HepG2 (cell line): ENCODE data around the gene RAPGEFL1. TPM values are rescaled to one million over a fixed set of nuclear protein-coding genes. Genes with fewer than 3 reads are reported as not detected.

Experiments used
- AKAP8 ChIP-seq: sonication (generic); formaldehyde crosslinking; IDR thresholded peaks from 2 replicates; pipeline ENCODE4 v1.5.1; 2020; ENCODE audit warnings: mild to moderate bottlenecking, missing genetic modification reagents
- BRD4 ChIP-seq: sonication (generic); formaldehyde crosslinking; IDR thresholded peaks from 2 replicates; pipeline ENCODE4 v1.4.0; 2020; ENCODE audit warnings: missing genetic modification reagents
- E2F1 ChIP-seq: sonication (generic); formaldehyde crosslinking; IDR thresholded peaks from 2 replicates; pipeline ENCODE4 v1.5.0; 2020; ENCODE audit warnings: missing genetic modification reagents
- FOXK2 ChIP-seq: fragments of 450-650 bp; IDR thresholded peaks from 2 replicates; pipeline ENCODE4 v1.6.1; 2016
- GMEB2 ChIP-seq: IDR thresholded peaks from 2 replicates; pipeline ENCODE4 v1.6.1; 2016; ENCODE audit warnings: missing biosample characterization, missing genetic modification reagents, low read depth
- HES4 ChIP-seq: sonication (generic); formaldehyde crosslinking; IDR thresholded peaks from 2 replicates; pipeline ENCODE4 v1.9.0; 2021; ENCODE audit warnings: mild to moderate bottlenecking, missing genetic modification reagents, borderline replicate concordance
- JDP2 ChIP-seq: sonication (generic); formaldehyde crosslinking; IDR thresholded peaks from 2 replicates; pipeline ENCODE4 v1.8.1; 2022; ENCODE audit warnings: missing genetic modification reagents, borderline replicate concordance
- KLF12 ChIP-seq: sonication (generic); formaldehyde crosslinking; IDR thresholded peaks from 2 replicates; pipeline ENCODE4 v1.4.0; 2020; ENCODE audit warnings: missing genetic modification reagents, borderline replicate concordance
- KMT2A ChIP-seq: sonication (generic); formaldehyde crosslinking; IDR thresholded peaks from 2 replicates; pipeline ENCODE4 v1.4.0; 2020; ENCODE audit warnings: missing genetic modification reagents
- MYC ChIP-seq: sonication (generic); formaldehyde crosslinking; IDR thresholded peaks from 2 replicates; pipeline ENCODE4 v1.9.0; 2021; ENCODE audit warnings: missing genetic modification reagents, borderline replicate concordance
- NR0B2 ChIP-seq: sonication (generic); formaldehyde crosslinking; IDR thresholded peaks from 2 replicates; pipeline ENCODE4 v1.4.0; 2020; ENCODE audit warnings: mild to moderate bottlenecking, missing genetic modification reagents
- NR2C2 ChIP-seq: sonication (generic); formaldehyde crosslinking; IDR thresholded peaks from 2 replicates; pipeline ENCODE4 v1.4.0; 2020; ENCODE audit warnings: missing genetic modification reagents, mild to moderate bottlenecking, moderate library complexity, borderline replicate concordance
- SKIL ChIP-seq: sonication (generic); formaldehyde crosslinking; IDR thresholded peaks from 2 replicates; pipeline ENCODE4 v1.8.0; 2022; ENCODE audit warnings: missing genetic modification reagents, mild to moderate bottlenecking, moderate library complexity, borderline replicate concordance
- ZBTB33 ChIP-seq: sonication (generic); formaldehyde crosslinking; IDR thresholded peaks from 2 replicates; pipeline ENCODE4 v1.4.0; 2020; ENCODE audit warnings: missing genetic modification reagents
- ZKSCAN5 ChIP-seq: sonication (generic); formaldehyde crosslinking; IDR thresholded peaks from 2 replicates; pipeline ENCODE4 v1.5.1; 2020; ENCODE audit warnings: mild to moderate bottlenecking, missing genetic modification reagents
- ZNF232 ChIP-seq: sonication (generic); formaldehyde crosslinking; IDR thresholded peaks from 2 replicates; pipeline ENCODE4 v1.4.0; 2020; ENCODE audit warnings: missing genetic modification reagents, borderline replicate concordance
- ZNF558 ChIP-seq: sonication (generic); formaldehyde crosslinking; IDR thresholded peaks from 2 replicates; pipeline ENCODE4 v1.9.0; 2022; ENCODE audit warnings: mild to moderate bottlenecking, missing genetic modification reagents, borderline replicate concordance
- ZNF710 ChIP-seq: sonication (generic); formaldehyde crosslinking; IDR thresholded peaks from 2 replicates; pipeline ENCODE4 v1.5.0; 2020; ENCODE audit warnings: mild to moderate bottlenecking, missing genetic modification reagents, borderline replicate concordance
- polyA plus RNA-seq, 8 experiments: library from polyadenylated mRNA; depleted of rRNA in 3 of 8; stranded (reverse) in 7 of 8; unstranded in 1 of 8; fragments of >200 nt; fragmentation: Illumina TruSeq in 4 of 8; extraction: Trizol in 4 of 8; gene quantifications; 2 replicates each; pipeline versions ENCODE4 v1.2.1 to v1.2.3, GENCODE V29; 2011 to 2016; ENCODE audit warnings: low read depth in 4 of 8, missing spikeins in 1 of 8, mixed read lengths in 1 of 8; ENCODE audit not compliant: insufficient read depth in 1 of 8
- total RNA-seq, 5 experiments: library from RNA; depleted of rRNA; stranded (reverse); fragments of >200 nt; fragmentation: Illumina TruSeq; extraction: Trizol; gene quantifications; 2 replicates each; pipeline ENCODE4 v1.2.3, GENCODE V29; 2016; ENCODE audit warnings: low read depth in 1 of 5

The RAPGEFL1 gene
- total and polyA plus RNA-seq, 2 of the 13 experiments (the other 11 are each of a cell fraction or from before 2014, with no cell fraction given) = 4.5 to 7.8 TPM

GRCh38 chr17:40173091-40173777 lies 4.0 kb upstream of the RAPGEFL1 start (continued):
- TF ChIP-seq GMEB2 (CRISPR knock-in tag) = no peak
- TF ChIP-seq KMT2A = no peak
- TF ChIP-seq ZNF232 (CRISPR knock-in tag) = 0 out of 2 replicates have a peak, but pooled peaks have one; percentile 51
- 0 out of 2 replicates have a peak, but pooled peaks have one; percentile 32 for TF ChIP-seq KLF12 (CRISPR knock-in tag)
- no peak for TF ChIP-seq E2F1 (CRISPR knock-in tag)
- no peak for TF ChIP-seq NR0B2 (CRISPR knock-in tag)
- peak; percentile 56; the same call in 1 of the 2 replicates for TF ChIP-seq SKIL (CRISPR knock-in tag)
- TF ChIP-seq JDP2 (CRISPR knock-in tag) = no peak
- no peak for TF ChIP-seq AKAP8 (CRISPR knock-in tag)
- no peak for TF ChIP-seq ZBTB33
- no peak for TF ChIP-seq ZKSCAN5
- TF ChIP-seq HES4 = no peak
- 0 out of 2 replicates have a peak, but pooled peaks have one; percentile 29 for TF ChIP-seq ZNF710
- no peak; the same call in 1 of the 2 replicates for TF ChIP-seq MYC
- TF ChIP-seq NR2C2 (CRISPR knock-in tag) = peak; percentile 54; the same call in 1 of the 2 replicates
- no peak for TF ChIP-seq ZNF558
- TF ChIP-seq BRD4 (CRISPR knock-in tag) = no peak
- no peak for TF ChIP-seq FOXK2
